Left hindlimb (tissue), 1 donor: ENCODE results near the gene RERE.

Experiments
- DNase-seq: peaks from one replicate; pipeline ENCODE4 v3.0.0-alpha.2; 2018

Gene RERE

DNA sequence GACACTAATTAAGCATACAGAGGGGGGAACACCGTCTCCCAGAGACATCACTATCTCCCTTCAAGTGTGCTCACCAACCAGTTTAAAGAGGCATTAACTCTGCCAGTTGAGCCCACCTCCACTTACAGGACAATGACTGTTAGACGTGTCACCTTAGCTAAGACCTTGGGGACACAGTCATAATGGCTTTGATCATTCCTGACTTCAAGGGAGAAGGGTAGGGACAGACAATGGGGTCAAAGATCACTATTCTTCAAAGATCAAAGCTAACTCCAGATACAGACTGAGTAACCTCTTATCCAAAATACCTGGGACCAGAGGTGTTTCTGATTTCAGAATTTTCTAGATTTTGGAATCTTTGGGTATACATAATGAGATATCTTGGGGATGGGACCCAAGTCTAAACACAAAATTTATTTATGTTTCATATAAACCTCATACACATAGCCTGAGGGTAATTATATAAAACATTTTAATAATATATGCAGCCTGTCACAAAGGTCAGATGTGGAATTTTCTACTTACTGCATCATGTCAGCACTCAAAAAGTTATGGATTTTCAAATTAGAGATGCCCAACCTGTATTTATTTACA lies 253.4 kb downstream of the RERE start:
- no peak for DNase-seq

DNA sequence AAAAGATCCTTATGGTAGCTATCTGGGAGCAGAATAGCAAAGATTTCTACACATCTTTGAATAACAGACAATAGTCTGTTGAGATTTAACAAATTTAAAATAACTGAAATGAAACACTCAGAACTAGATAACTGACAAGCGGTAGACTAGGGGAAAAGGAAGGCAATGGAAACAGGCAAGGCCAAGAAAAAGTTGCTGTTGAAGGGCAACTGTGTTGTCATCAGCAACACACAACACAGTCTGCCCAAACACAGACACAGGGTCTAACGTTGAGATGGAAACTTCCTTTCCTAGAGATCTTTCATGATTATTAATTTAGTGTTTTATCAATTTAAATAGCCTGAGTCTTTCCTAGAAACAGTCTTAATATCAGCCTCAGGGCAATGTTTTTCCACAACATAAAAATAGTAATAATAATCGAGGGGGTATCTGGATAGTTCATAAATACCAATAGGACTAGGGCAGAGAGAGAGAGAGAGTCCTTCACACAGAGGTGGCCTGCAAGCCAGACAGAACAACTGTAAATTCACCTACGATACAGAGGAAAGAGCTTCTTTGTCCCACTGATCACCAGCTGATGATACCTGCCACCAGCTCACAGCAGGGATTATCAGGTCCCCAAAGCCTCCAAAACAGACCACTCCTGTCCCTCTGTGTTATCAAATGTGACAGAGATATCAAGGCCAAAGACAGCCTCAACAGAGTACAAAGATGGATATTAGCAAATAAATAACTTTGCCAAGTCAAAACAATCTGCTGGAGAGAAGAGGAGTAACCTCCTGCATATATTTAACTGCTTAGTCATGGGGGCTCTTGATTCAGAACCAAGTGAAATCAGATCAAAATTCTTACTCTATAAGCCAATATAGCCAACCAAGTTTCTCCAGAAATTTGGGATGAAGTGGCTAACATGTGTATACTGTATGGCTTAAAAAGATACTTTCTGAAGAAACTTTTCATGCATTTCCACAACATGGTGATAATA lies 254.3 kb downstream of the RERE start:
- no peak for DNase-seq

DNA sequence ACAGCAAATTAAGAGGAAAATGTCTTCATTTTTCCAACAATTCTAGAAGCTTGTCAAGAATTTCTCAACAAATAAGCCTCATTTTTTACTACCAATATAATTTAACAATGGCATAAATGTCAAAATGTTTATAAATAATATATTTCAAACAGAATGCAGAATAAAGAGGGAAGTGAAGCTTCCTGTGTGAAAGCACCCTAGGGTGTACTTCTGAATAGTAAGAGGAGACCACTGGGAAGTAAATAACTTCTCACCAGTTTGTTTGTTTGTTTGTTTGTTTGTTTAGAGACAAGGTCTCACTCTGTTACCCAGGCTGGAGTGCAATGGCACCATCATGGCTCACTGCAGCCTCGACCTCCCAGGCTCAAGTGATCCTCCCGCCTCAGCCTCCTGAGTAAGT lies 255.2 kb downstream of the RERE start:
- no peak for DNase-seq

DNA sequence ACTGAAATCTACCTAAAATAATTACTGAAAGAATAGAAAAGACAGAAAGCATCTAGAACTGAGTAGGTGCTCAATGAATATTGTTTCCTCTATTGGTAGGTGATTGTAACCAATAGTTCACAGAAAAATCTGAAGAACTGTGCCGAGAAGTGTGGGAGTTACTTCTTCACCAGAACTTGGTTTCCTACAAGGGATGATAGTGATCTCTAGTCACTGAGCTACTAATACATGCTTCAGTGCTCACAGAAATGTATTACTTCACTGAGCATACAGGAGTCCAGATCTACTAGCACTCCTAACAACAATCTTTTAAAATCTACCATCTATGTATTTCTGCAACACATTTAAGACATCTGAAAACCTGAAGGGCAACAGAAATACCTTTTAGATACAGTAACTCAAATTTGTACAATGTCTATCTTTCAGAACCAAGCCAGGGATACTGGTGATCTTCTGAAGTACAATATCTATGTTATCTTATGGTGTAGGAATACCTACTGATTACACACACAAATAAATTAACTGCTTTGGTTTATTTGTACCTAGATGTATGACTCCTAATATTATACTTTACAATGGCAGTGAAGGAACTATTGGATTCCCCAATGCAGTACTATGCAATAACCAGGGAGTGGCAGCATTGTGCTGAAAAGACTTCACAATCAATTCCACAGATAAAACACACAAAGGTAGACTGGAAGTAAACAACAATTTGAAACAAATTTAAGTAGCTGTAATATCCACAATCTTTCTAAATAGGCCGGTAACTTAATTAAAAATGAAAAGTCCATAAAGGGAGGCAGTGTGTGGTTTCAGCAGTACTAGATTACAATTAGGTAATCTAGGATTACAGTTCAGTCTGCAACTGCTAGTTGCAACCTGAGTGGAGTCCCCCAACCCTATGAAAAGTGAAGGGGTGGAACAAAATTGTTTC lies 256.6 kb downstream of the RERE start:
- DNase-seq: no peak

DNA sequence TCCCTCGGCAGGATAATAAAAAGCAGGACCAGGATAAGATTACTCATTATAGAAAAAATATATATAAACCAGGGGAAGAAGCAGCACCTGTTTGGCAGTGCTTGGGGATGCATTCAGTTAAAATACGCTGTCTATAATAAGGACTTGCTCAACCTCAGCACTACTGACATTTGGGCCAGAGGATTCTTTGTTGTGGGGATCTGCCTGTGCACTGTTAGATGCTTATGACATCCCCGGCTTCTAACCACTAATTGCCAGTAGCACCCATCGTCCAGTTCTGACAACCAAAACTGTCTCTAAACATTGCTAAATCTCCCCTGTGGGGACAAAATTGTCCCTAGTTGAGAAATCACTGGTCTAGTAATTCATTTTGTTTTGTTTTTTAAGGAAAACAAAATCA lies 257.4 kb downstream of the RERE start:
- DNase-seq: no peak

GRCh38 chr1:8555582-8555981 lies 261.9 kb downstream of the RERE start:
- no peak for DNase-seq

DNA sequence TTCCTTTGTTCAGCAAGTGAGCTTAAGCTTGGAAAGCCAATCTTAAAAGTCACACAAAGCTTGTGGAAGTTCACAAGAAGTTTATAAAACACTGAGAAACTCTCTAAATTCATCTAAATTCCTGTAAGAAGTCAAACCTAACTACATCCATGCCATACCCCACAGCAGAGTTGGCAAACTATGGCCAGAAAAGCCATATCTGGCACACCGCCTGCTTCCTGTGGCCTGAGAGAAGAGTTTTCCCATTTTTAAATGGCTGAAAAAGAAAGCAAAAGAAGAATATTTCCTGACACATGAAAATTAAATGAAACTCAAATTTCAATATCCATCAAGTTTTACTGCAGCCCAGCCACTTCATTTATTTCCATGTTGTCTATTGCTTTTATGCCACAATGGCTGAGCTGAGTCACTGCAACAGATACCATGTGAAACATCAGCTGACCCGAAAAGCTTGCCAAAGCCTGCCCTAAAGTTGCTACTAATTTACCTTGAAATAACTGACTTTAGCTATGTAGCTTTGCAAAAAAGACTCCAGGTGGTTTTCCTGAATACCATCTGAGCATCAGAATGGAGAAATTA lies 262.4 kb downstream of the RERE start:
- DNase-seq: no peak

GRCh38 chr1:8552820-8553397 lies 264.5 kb downstream of the RERE start:
- no peak for DNase-seq

DNA sequence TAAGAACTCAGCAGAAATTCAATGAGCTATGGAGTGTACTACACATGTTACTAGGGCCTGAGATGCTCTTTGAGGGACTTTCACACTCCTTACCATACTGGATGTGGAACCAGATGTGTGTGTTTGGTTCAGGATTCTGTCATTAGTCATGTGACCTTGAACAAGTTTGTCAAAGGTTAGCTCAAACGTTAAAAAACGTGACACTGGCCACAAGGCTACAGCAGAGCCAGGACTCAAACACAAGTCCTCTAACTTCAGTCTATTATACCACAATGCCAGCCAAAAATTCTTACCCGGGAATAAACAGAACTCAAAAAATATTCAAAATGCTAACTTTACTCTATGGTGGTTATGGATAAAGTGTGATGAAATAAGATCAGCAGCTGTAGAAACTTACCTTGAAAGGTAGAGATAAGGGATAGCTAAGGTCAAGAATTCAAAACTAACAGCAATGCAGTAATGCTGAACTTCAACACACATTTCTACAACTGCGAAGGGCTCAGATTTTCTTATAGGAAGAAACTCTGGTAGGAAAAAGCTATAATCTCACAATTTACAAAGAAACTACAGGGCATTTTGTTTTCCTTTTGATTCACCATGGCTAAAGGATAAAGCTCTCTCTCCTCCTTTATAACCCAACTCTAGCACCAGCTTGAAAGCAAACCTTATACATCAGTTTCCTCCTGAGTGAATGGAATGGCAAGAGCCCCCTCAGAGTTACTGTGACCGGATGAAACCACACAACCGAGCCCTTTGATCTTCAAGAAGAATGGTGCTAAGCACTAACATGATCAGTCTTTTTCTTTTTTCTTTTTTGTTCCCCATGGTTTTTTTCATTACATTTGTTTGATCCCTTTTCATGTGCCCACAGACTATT lies 265.6 kb downstream of the RERE start:
- DNase-seq: no peak

DNA sequence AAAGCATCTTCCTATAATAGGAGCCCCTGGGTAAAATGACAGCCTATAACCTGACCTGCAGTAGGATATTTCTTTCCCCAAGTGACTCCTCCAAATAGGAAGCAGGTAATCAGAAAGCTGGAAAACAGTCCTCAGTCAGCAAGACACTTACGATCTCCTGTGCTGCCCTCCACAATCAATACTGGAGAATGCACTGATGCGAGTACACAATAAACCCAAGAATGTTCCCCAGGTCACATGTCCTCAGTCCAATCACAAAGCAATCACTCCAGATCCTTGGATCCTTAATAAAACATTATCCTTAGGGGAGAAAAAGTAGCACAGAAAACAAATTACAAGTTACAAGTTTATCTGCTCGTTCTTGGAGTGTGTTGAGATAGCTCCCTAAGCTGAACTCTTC lies 266.4 kb downstream of the RERE start:
- no peak for DNase-seq

- no peak for DNase-seq
Measured at GRCh38 chr1:8547791-8548190, 269.6 kb downstream of the RERE start.

GRCh38 chr1:8545078-8545477 lies 272.4 kb downstream of the RERE start:
- no peak for DNase-seq

- no peak for DNase-seq
Measured at GRCh38 chr1:8544644-8545043, 272.8 kb downstream of the RERE start.

DNA sequence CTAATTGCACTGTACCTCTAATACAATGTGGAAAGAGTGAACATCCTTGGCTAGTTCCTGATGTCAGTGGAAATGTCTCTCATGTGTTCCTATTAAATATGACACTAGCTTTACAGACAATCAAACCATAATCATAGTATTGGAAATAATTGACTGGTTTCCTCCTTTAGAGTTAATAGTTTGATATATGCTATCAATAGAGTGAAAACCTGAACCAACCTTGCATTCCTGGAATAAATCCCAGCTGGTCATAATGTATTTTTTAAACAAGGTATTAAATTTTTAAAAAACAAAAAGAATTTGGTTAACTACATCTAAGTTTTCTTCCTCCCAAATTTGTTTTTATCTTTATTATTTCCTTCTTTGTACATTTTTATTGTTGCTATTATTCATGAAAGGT lies 273.5 kb downstream of the RERE start:
- DNase-seq: no peak

GRCh38 chr1:8541961-8542521 lies 275.4 kb downstream of the RERE start:
- DNase-seq: no peak

DNA sequence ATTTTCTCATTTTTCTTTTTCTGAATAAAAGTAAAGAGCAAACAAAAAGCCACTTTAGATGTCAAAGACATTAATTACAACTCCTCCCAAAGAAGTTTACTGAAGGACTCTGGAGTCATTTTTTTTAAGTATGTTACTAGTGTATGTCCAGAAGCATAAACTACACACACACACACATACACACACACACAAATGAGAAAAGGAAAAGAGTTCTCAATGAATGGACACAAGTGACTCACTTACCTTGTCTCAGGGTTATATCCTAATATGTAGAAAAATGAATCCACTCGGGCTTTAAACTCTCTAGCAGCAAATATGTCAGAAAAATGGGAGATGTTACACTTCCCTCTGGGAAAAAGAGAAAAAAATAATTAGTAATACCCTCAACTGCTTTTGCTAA lies 276.5 kb downstream of the RERE start:
- no peak for DNase-seq

GRCh38 chr1:8540261-8540941 lies 277.0 kb downstream of the RERE start:
- no peak for DNase-seq

DNA sequence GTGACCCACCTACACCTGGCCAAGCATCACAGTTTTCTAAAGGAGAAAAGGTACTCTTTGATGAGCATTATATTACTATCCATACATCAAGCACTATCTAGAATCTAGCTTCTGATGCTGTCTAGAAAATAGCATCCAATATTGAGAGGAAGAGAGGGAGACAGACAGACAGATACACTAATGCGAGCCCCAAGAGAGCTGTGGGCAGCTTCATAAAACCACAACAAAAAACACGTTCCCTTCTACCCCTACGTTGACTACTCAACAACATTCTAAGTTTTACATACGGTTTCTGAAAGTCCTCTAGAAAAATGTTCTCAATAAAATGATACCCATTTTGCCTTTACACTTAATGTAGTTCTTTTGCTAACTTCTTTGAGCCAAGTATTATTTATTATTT lies 277.8 kb downstream of the RERE start:
- DNase-seq: no peak

GRCh38 chr1:8538502-8538901 lies 278.9 kb downstream of the RERE start:
- no peak for DNase-seq

- DNase-seq: no peak
Measured at GRCh38 chr1:8537991-8538390, 279.4 kb downstream of the RERE start.

GRCh38 chr1:8536515-8536914 lies 280.9 kb downstream of the RERE start:
- no peak for DNase-seq
